Osteoblast (primary cell): ENCODE data around the gene CRABP2. TPM values are rescaled to one million over a fixed set of nuclear protein-coding genes. Genes with fewer than 3 reads are reported as not detected.

ENCODE experiments used
- DNase-seq: peaks from one replicate; pipeline ENCODE4 v3.0.0; 2011; ENCODE audit warnings: low spot score, mixed read lengths; ENCODE audit not compliant: insufficient read length; ENCODE audit errors: missing footprints
- H2AFZ ChIP-seq: 2 replicates; pipeline ENCODE4 v1.6.0; 2011; ENCODE audit warnings: mild to moderate bottlenecking, low read length
- H3K27ac ChIP-seq: 2 replicates; pipeline ENCODE4 v1.5.1; 2011; ENCODE audit warnings: mild to moderate bottlenecking, low read depth, low read length, moderate library complexity
- H3K27me3 ChIP-seq: 2 replicates; pipeline ENCODE4 v1.6.0; 2012; ENCODE audit warnings: mild to moderate bottlenecking, control low read depth, inconsistent platforms, low read length, moderate library complexity; ENCODE audit not compliant: insufficient read depth
- H3K36me3 ChIP-seq: 2 replicates; pipeline ENCODE4 v1.5.1; 2011; ENCODE audit warnings: mild to moderate bottlenecking, low read length, control low read depth, moderate library complexity; ENCODE audit not compliant: insufficient read depth
- H3K4me1 ChIP-seq: 2 replicates; pipeline ENCODE4 v1.5.1; 2011; ENCODE audit warnings: mild to moderate bottlenecking, low read length, control low read depth, moderate library complexity; ENCODE audit not compliant: insufficient read depth
- H3K4me2 ChIP-seq: 2 replicates; pipeline ENCODE4 v1.6.0; 2011; ENCODE audit warnings: mild to moderate bottlenecking, low read length; ENCODE audit not compliant: insufficient read depth
- H3K4me3 ChIP-seq: fragments of 200-600 bp; sonication (generic); 3 replicates; pipeline ENCODE4 v1.5.1; 2012; ENCODE audit warnings: mild to moderate bottlenecking, low read length, inconsistent platforms; ENCODE audit not compliant: insufficient read depth
- H3K79me2 ChIP-seq: 2 replicates; pipeline ENCODE4 v1.6.0; 2012; ENCODE audit warnings: mild to moderate bottlenecking, low read length, control low read depth, inconsistent platforms; ENCODE audit not compliant: insufficient read depth
- H3K9me3 ChIP-seq: 2 replicates; pipeline ENCODE4 v1.5.1; 2011; ENCODE audit warnings: low read depth, low read length, control low read depth
- H4K20me1 ChIP-seq: 2 replicates; pipeline ENCODE4 v1.6.0; 2012; ENCODE audit warnings: mild to moderate bottlenecking, low read length, control low read depth; ENCODE audit not compliant: insufficient read depth
- CTCF ChIP-seq: IDR thresholded peaks from 2 replicates; pipeline ENCODE4 v1.5.1; 2011; ENCODE audit warnings: mild to moderate bottlenecking, low read depth, low read length, moderate library complexity; ENCODE audit errors: extremely low read depth
- total RNA-seq: library from RNA; depleted of rRNA; stranded (reverse); fragments of >200 nt; gene quantifications from 2 replicates; pipeline ENCODE4 v1.2.3, GENCODE V29; 2012

The CRABP2 gene
- total RNA-seq, 1 donor = 16.6 TPM

- Histone ChIP-seq H3K9me3 (no peaks in the 10 kb centered on the region), H4K20me1 (no peaks in the 10 kb centered on the region), H3K27ac (no peak overlapping the region), H3K79me2 (no peaks in the 10 kb centered on the region), H3K4me3 (peak overlapping the region; percentile 66), H2AFZ (peak overlapping the region; percentile 22), H3K4me1 (peaks cover 44% of the 10 kb centered on the region), H3K27me3 (no peaks in the 10 kb centered on the region), H3K36me3 (no peaks in the 10 kb centered on the region), H3K4me2 (peak overlapping the region; percentile 94)
- DNase-seq = peak; percentile 96
- no peak for TF ChIP-seq CTCF
Observed at GRCh38 chr1:156704930-156705320, 458 bp downstream of the CRABP2 start.

DNA sequence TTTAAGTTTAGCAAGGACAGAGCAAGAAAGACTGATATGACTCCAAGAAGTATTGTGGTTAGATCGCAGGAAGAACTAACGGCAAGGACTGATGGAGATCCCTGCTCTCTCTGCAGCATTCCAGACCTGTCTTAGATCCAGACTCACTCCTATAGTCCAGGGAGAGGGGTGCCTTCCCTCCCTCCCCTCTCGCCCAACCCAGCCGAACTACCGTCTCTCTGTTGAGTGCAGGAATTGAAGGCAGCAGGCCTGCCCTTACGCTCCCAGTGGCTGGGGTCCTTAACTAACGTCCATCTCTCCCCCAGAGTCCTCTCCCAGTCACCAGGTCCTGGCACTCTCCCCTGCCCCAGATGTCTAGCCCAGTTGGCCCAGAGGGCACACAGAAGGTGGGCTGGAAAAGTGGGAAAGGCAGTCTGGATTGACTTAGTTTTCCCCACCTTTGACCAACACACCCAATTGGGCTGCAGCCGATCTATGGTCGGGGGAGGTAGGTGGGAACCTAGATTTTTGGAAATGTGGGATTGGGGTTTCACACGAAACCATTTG is 1.1 kb downstream of the CRABP2 start:
- no peaks in the 10 kb centered on the region for H3K27me3 ChIP-seq
- no peaks in the 10 kb centered on the region for H3K9me3 ChIP-seq
- no peak overlapping the region for H2AFZ ChIP-seq
- H3K4me3 ChIP-seq = peak overlapping the region; percentile 66
- no peaks in the 10 kb centered on the region for H3K36me3 ChIP-seq
- no peaks in the 10 kb centered on the region for H4K20me1 ChIP-seq
- no peak for TF ChIP-seq CTCF
- H3K4me1 ChIP-seq = peaks cover 37% of the 10 kb centered on the region
- no peak overlapping the region for H3K27ac ChIP-seq
- no peaks in the 10 kb centered on the region for H3K79me2 ChIP-seq
- DNase-seq = no peak
- peak overlapping the region; percentile 94 for H3K4me2 ChIP-seq

DNA sequence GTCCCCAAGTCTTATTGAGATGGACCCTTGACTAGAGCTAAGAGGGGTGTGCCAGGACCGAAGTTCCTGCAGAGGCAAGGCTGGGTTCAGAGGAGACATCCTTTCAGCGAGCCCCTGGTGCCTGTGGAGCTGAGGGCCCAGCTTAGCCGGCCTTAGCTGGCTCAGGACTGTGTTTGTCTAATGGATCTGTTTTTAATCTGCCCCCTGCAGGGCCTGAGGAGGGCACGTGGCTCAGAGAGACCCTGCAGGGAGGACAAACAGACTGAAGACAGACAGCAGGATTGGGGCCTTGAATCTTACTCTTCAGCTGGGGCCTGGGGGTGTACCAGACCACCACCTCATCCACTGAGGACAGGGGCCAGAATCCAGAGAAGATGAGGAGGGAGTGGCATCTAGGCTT is 1.6 kb downstream of the CRABP2 start:
- Histone ChIP-seq H3K27me3 (no peaks in the 10 kb centered on the region), H3K9me3 (no peaks in the 10 kb centered on the region), H3K36me3 (no peaks in the 10 kb centered on the region), H3K4me2 (no peak overlapping the region), H3K79me2 (no peaks in the 10 kb centered on the region), H2AFZ (no peak overlapping the region), H3K4me1 (peaks cover 36% of the 10 kb centered on the region), H3K4me3 (no peak overlapping the region), H4K20me1 (no peaks in the 10 kb centered on the region), H3K27ac (no peak overlapping the region)
- no peak for TF ChIP-seq CTCF
- no peak for DNase-seq

DNA sequence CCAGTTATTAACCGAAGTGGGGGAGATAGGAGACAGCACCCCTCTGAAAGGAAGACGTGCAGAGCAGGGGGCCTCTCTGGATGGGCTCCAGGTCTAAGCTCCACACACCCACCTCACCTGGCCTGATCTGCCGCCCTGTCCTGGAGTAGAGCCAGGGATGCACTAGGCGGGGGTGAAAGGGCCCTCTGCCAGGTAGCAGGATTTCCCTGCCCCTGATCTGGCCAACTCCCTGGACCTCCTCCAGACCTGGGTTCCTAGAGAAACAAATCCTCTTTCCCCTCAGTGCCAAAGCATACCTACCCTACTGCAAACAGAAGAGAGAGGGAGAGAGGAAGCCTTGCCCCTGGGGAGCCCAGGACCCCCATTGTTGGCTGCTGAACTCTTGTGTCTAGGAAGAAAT is 2.0 kb downstream of the CRABP2 start:
- Histone ChIP-seq H3K79me2 (no peaks in the 10 kb centered on the region), H3K27me3 (no peaks in the 10 kb centered on the region), H3K36me3 (no peaks in the 10 kb centered on the region), H3K9me3 (no peaks in the 10 kb centered on the region), H3K4me3 (no peak overlapping the region), H3K4me1 (peaks cover 36% of the 10 kb centered on the region), H3K27ac (no peak overlapping the region), H4K20me1 (no peaks in the 10 kb centered on the region), H2AFZ (no peak overlapping the region), H3K4me2 (no peak overlapping the region)
- no peak for TF ChIP-seq CTCF
- no peak for DNase-seq
